H1 (cell line): ENCODE results near the gene ACSF2. TPM values are rescaled to one million over a fixed set of nuclear protein-coding genes. Genes with fewer than 3 reads are reported as not detected.

ENCODE experiments used
- CTBP2 ChIP-seq: IDR thresholded peaks from 2 replicates; pipeline ENCODE4 v1.7.0; 2011; ENCODE audit warnings: borderline replicate concordance, mild to moderate bottlenecking, moderate library complexity, mixed read lengths, low read length; ENCODE audit not compliant: insufficient read depth, insufficient read length
- HDAC2 ChIP-seq, 2 experiments: fragments of 300-600 bp in 1 of 2; sonication (generic) in 1 of 2; IDR thresholded peaks; 2 replicates each; pipeline ENCODE4 v1.6.1; 2011 to 2012; ENCODE audit warnings: low read depth in 2 of 2, low read length in 2 of 2, mild to moderate bottlenecking in 2 of 2, moderate library complexity in 2 of 2, borderline replicate concordance in 1 of 2, inconsistent platforms in 1 of 2
- KDM1A ChIP-seq: fragments of 200-600, 300-600 bp; sonication (generic); IDR thresholded peaks from 2 replicates; pipeline ENCODE4 v1.7.1; 2016; ENCODE audit warnings: mild to moderate bottlenecking, low read length, borderline replicate concordance
- POLR2AphosphoS5 ChIP-seq: IDR thresholded peaks from 2 replicates; pipeline ENCODE4 v1.6.1; 2011; ENCODE audit warnings: low read depth, low read length
- SIX5 ChIP-seq: IDR thresholded peaks from 2 replicates; pipeline ENCODE4 v1.6.1; 2011; ENCODE audit warnings: mild to moderate bottlenecking, low read depth, low read length
- SP4 ChIP-seq: IDR thresholded peaks from 2 replicates; pipeline ENCODE4 v1.6.1; 2012; ENCODE audit warnings: low read length, inconsistent platforms
- SRF ChIP-seq: IDR thresholded peaks from 2 replicates; pipeline ENCODE4 v1.6.1; 2011; ENCODE audit warnings: mild to moderate bottlenecking, low read depth, low read length, moderate library complexity
- polyA plus RNA-seq, 7 experiments: library from polyadenylated mRNA; depleted of rRNA in 3 of 7; stranded (reverse) in 5 of 7; unstranded in 2 of 7; fragments of >200 nt in 5 of 7; fragments of 200-250 nt in 2 of 7; gene quantifications; 1 replicate in 5 of 7; 2 replicates in 1 of 7; 4 replicates in 1 of 7; pipeline versions ENCODE4 v1.2.1 to v1.2.3, GENCODE V29; 2011 to 2013; ENCODE audit warnings: missing spikeins in 2 of 7, mixed read lengths in 2 of 7
- total RNA-seq: library from RNA; stranded (reverse); fragmentation: NEBNext Ultra II Directional; extraction: Animal tissue kit (Norgen Biotek cat#: 25700); gene quantifications from 2 replicates; pipeline ENCODE4 v1.2.1, GENCODE V29; 2021

The ACSF2 gene
- total and polyA plus RNA-seq, 2 of the 8 experiments (the other 6 are each of a cell fraction or from before 2014, with no cell fraction given): 14.5 to 16.3 TPM

- no peak for TF ChIP-seq KDM1A
- TF ChIP-seq CTBP2: no peak
- TF ChIP-seq POLR2AphosphoS5: no peak
- TF ChIP-seq HDAC2 (IDR thresholded peaks at IDR 0.05; ENCODE audit: borderline replicate concordance in 1 of 2, low read depth in 2 of 2, low read length in 2 of 2): no peak
- no peak for TF ChIP-seq SIX5
- no peak for TF ChIP-seq SRF
- no peak for TF ChIP-seq SP4
These were observed 39.2 kb downstream of the ACSF2 start (continued) for GRCh38 chr17:50465171-50465570.
